Colon (tissue), 2 donors: ENCODE data around the gene TSHZ2.
"Not testable (repeated sequence)": the region's sequence is repeated elsewhere in the genome, so short reads cannot be mapped to it uniquely, and the experiment has no call there.

ENCODE experiments used
- FAIRE-seq: peaks from 2 replicates; lab custom pipeline; 2012; peaks lifted over from hg19 to GRCh38; lab: Jason Lieb, UNC
- donor health status: control.
- donor health status: control.

The TSHZ2 gene

GRCh38 chr20:53423587-53424146 lies 451.5 kb downstream of the TSHZ2 start:
- no peak for FAIRE-seq

- FAIRE-seq = no peak
These were observed 453.3 kb downstream of the TSHZ2 start for GRCh38 chr20:53425481-53425880.

GRCh38 chr20:53425941-53426340 lies 453.8 kb downstream of the TSHZ2 start:
- FAIRE-seq = no peak

GRCh38 chr20:53426766-53427312 lies 454.7 kb downstream of the TSHZ2 start:
- no peak for FAIRE-seq

- FAIRE-seq = no peak
These were observed 455.8 kb downstream of the TSHZ2 start for GRCh38 chr20:53427951-53428350.

GRCh38 chr20:53428588-53428987 lies 456.4 kb downstream of the TSHZ2 start:
- no peak for FAIRE-seq

GRCh38 chr20:53428996-53429395 lies 456.8 kb downstream of the TSHZ2 start:
- FAIRE-seq = no peak

GRCh38 chr20:53434662-53435061 lies 462.5 kb downstream of the TSHZ2 start:
- no peak for FAIRE-seq

GRCh38 chr20:53436927-53437326 lies 464.8 kb downstream of the TSHZ2 start:
- FAIRE-seq = not testable (repeated sequence)

- FAIRE-seq = no peak
These were observed 466.2 kb downstream of the TSHZ2 start for GRCh38 chr20:53438368-53438767.

- FAIRE-seq = no peak
These were observed 466.9 kb downstream of the TSHZ2 start for GRCh38 chr20:53439046-53439445.

- FAIRE-seq = no peak
These were observed 467.5 kb downstream of the TSHZ2 start for GRCh38 chr20:53439616-53440015.

- FAIRE-seq = no peak
These were observed 472.4 kb downstream of the TSHZ2 start for GRCh38 chr20:53444401-53445149.

- FAIRE-seq = no peak
These were observed 473.2 kb downstream of the TSHZ2 start for GRCh38 chr20:53445321-53445731.

- FAIRE-seq = no peak
These were observed 473.8 kb downstream of the TSHZ2 start for GRCh38 chr20:53445932-53446331.

GRCh38 chr20:53447316-53447715 lies 475.2 kb downstream of the TSHZ2 start:
- no peak for FAIRE-seq

GRCh38 chr20:53448426-53448825 lies 476.3 kb downstream of the TSHZ2 start:
- no peak for FAIRE-seq

- FAIRE-seq = no peak
These were observed 476.7 kb downstream of the TSHZ2 start for GRCh38 chr20:53448875-53449274.

GRCh38 chr20:53453076-53453475 lies 480.9 kb downstream of the TSHZ2 start:
- no peak for FAIRE-seq

- FAIRE-seq = no peak
These were observed 482.6 kb downstream of the TSHZ2 start for GRCh38 chr20:53454675-53455276.

GRCh38 chr20:53463101-53463972 lies 491.2 kb downstream of the TSHZ2 start:
- FAIRE-seq = no peak

- FAIRE-seq = no peak
These were observed 494.1 kb downstream of the TSHZ2 start for GRCh38 chr20:53466279-53466678.
